OCI-LY3 (cell line): Measurements from ENCODE around the gene GNS.

Source experiments
- H2AFZ ChIP-seq: fragments of 200-600, 300-600 bp; shearing (Covaris generic); 2 replicates; pipeline ENCODE4 v1.6.0; 2014; ENCODE audit warnings: antibody characterized with exemption, low read depth, low read length
- H3K27ac ChIP-seq: fragments of 200-600, 300-600 bp; sonication (generic); 2 replicates; pipeline ENCODE4 v1.5.1; 2014; ENCODE audit warnings: mild to moderate bottlenecking, low read length, moderate library complexity, mixed read lengths
- H3K27me3 ChIP-seq: fragments of 200-600, 300-600 bp; sonication (generic); 2 replicates; pipeline ENCODE4 v1.6.1; 2014; ENCODE audit warnings: low read depth, low read length, mixed read lengths
- H3K36me3 ChIP-seq: fragments of 200-600, 300-600 bp; sonication (generic); replicated peaks from 2 replicates; pipeline ENCODE3; 2014; ENCODE audit warnings: low read depth, low read length, mixed read lengths
- H3K4me1 ChIP-seq: fragments of 300-600, 200-600 bp; sonication (generic); 2 replicates; pipeline ENCODE4 v1.6.1; 2014; ENCODE audit warnings: low read length, mixed read lengths
- H3K4me2 ChIP-seq: fragments of 200-600, 300-600 bp; sonication (generic); 2 replicates; pipeline ENCODE4 v1.6.1; 2014; ENCODE audit warnings: low read length, mixed read lengths
- H3K4me3 ChIP-seq: fragments of 300-600, 200-600 bp; sonication (generic); 2 replicates; pipeline ENCODE4 v1.5.1; 2014; ENCODE audit warnings: antibody characterized with exemption, mild to moderate bottlenecking, low read length, moderate library complexity
- H3K79me2 ChIP-seq: fragments of 300-600, 200-600 bp; shearing (Covaris generic); 2 replicates; pipeline ENCODE4 v1.6.1; 2014; ENCODE audit warnings: mild to moderate bottlenecking, low read length, mixed read lengths
- H3K9ac ChIP-seq: fragments of 300-600, 200-600 bp; shearing (Covaris generic); 2 replicates; pipeline ENCODE4 v1.6.0; 2014; ENCODE audit warnings: mild to moderate bottlenecking, low read length, moderate library complexity
- H3K9me3 ChIP-seq: fragments of 200-600, 300-600 bp; shearing (Covaris generic); 2 replicates; pipeline ENCODE4 v1.6.1; 2014; ENCODE audit warnings: low read length, mixed read lengths; ENCODE audit not compliant: insufficient read depth
- H4K20me1 ChIP-seq: fragments of 200-600, 300-600 bp; sonication (generic); 2 replicates; pipeline ENCODE4 v1.6.1; 2016; ENCODE audit warnings: low read length, mixed read lengths; ENCODE audit not compliant: insufficient read depth
- EZH2phosphoT487 ChIP-seq: fragments of 200-600 bp; shearing (Covaris generic); IDR thresholded peaks from 2 replicates; pipeline ENCODE4 v1.6.1; 2018; ENCODE audit warnings: antibody characterized with exemption, mixed run types, low read depth
- TF ChIP-seq, protein P1 (sequence below): fragments of 200-600, 300-600 bp; sonication (generic); IDR thresholded peaks from 2 replicates; pipeline ENCODE4 v1.5.1; 2014; ENCODE audit warnings: antibody characterized with exemption, low read length, low read depth

Gene GNS

DNA sequence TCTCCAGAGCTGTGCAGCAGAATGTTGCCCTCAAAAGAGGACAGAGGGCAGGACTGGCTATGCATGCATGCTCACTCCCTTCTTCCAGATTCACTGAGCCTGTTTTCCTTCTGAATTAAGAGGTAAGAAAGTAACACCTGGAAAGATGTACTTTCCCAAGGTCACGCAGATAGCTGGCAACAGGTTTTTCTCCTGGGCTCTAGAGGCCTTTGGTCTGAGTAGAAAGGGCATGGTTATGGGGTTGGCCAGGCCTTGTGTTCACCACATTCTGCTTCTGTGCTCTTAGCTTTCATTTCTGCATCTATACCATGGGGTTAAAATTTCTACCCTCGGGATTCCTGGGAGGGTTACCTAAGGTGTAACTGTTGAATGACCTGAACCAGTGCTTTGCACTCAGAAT lies 91.4 kb downstream of the GNS start:
- Histone ChIP-seq H3K4me1 (peaks cover 52% of the 10 kb centered on the region), H3K27ac (no peak overlapping the region), H3K36me3 (peaks cover 9% of the 10 kb centered on the region), H2AFZ (no peak overlapping the region), H4K20me1 (peaks cover 96% of the 10 kb centered on the region), H3K27me3 (no peaks in the 10 kb centered on the region), H3K4me2 (peak overlapping the region; percentile 26; the same call in 1 of the 2 replicates), H3K79me2 (peaks cover 98% of the 10 kb centered on the region), H3K9ac (no peak overlapping the region), H3K4me3 (no peak overlapping the region), H3K9me3 (no peaks in the 10 kb centered on the region)
- TF ChIP-seq, protein P1, sequence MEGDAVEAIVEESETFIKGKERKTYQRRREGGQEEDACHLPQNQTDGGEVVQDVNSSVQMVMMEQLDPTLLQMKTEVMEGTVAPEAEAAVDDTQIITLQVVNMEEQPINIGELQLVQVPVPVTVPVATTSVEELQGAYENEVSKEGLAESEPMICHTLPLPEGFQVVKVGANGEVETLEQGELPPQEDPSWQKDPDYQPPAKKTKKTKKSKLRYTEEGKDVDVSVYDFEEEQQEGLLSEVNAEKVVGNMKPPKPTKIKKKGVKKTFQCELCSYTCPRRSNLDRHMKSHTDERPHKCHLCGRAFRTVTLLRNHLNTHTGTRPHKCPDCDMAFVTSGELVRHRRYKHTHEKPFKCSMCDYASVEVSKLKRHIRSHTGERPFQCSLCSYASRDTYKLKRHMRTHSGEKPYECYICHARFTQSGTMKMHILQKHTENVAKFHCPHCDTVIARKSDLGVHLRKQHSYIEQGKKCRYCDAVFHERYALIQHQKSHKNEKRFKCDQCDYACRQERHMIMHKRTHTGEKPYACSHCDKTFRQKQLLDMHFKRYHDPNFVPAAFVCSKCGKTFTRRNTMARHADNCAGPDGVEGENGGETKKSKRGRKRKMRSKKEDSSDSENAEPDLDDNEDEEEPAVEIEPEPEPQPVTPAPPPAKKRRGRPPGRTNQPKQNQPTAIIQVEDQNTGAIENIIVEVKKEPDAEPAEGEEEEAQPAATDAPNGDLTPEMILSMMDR: no peak
- no peak for TF ChIP-seq EZH2phosphoT487

DNA sequence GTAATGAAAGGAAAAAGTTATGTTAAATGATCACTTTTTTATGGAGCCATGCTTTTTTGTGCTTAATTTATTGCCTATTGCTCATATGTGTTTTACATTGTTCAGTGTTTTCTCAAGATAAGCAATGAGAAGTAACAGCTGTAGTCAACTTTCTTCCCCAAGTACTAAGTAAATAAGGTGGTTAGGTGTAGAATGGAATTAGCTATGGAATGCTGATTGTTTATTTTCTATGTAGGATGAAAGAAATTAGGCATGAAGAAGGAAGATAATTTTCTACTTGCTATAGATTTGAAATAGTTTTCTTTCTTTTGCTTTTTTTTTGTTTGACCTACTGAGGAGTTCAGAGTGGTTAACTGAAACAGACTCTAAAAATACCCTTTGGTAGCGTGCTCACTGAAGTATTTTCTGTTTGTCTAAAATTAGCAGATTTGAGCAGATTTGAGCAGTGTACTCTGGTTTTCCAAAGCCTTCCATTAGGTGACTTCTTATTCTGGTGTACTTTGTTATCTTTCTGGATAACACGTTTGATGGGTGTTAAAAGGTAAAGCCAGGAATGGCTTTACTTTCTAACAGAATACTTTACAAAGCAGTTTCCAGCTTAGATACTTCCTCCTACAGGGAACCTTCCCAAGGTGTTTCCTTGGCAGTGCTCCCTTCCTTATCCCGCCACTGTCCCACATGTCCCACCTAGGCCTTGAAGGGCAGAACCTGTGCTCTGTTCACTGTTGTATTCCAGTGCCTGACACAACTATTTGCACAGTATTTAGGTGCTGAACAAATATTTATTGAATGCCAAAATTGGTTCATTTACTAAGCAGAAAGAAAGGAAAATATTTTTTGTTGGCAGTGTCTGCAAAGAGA lies 92.9 kb downstream of the GNS start:
- TF ChIP-seq, protein P1: no peak
- no peak for TF ChIP-seq EZH2phosphoT487
- Histone ChIP-seq H3K79me2 (peaks cover 100% of the 10 kb centered on the region), H2AFZ (no peak overlapping the region), H3K27ac (no peak overlapping the region), H4K20me1 (peaks cover 99% of the 10 kb centered on the region), H3K27me3 (no peaks in the 10 kb centered on the region), H3K4me3 (no peak overlapping the region), H3K9ac (no peak overlapping the region), H3K4me1 (peaks cover 50% of the 10 kb centered on the region), H3K9me3 (no peaks in the 10 kb centered on the region), H3K4me2 (no peak overlapping the region), H3K36me3 (peaks cover 10% of the 10 kb centered on the region)

DNA sequence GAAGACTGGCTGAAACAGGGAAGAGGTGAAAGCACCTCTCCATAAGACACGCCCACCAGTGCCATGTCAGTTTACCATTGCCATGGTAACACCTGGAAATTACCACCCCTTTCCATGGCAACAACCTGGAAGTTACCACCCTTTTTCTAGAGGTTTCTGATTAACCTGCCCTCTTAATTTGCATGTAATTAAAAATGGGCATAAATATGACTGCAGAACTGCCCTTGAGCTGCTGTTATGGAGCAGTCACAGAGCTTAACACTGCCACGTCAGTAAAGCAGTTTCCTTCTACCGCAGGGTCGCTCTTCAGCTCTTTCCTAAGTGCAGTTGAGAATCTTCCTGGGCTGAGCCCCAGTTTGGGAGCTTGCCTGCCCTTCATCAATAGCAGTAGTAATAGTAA lies 93.7 kb downstream of the GNS start:
- no peaks in the 10 kb centered on the region for H3K27me3 ChIP-seq
- no peak overlapping the region for H3K27ac ChIP-seq
- peaks cover 13% of the 10 kb centered on the region for H3K36me3 ChIP-seq
- H3K4me3 ChIP-seq: no peak overlapping the region
- no peak overlapping the region for H3K9ac ChIP-seq
- peaks cover 100% of the 10 kb centered on the region for H3K79me2 ChIP-seq
- no peak overlapping the region for H2AFZ ChIP-seq
- no peak overlapping the region for H3K4me2 ChIP-seq
- peaks cover 99% of the 10 kb centered on the region for H4K20me1 ChIP-seq
- peaks cover 58% of the 10 kb centered on the region for H3K4me1 ChIP-seq
- no peaks in the 10 kb centered on the region for H3K9me3 ChIP-seq
- TF ChIP-seq, protein P1: no peak
